K562 (cell line): Measurements from ENCODE around the gene OR4D2. TPM values are rescaled to one million over a fixed set of nuclear protein-coding genes. Genes with fewer than 3 reads are reported as not detected.

ENCODE experiments used
- EP400 ChIP-seq: fragments of 450-650 bp; IDR thresholded peaks from 2 replicates; pipeline ENCODE4 v1.6.1; 2017; ENCODE audit warnings: antibody characterized with exemption, mild to moderate bottlenecking, moderate library complexity
- HINFP ChIP-seq: fragments of 450-650 bp; conservative IDR thresholded peaks from 2 replicates; pipeline ENCODE4 v1.6.1; 2016; ENCODE audit warnings: missing genetic modification characterization, low read depth, mild to moderate bottlenecking, control low read depth, missing compliant biosample characterization
- L3MBTL2 ChIP-seq: fragments of 450-650 bp; IDR thresholded peaks from 2 replicates; pipeline ENCODE4 v1.6.1; 2016; ENCODE audit warnings: mild to moderate bottlenecking, moderate library complexity
- MYNN ChIP-seq, 2 experiments: sonication (generic); formaldehyde crosslinking in 1 of 2; IDR thresholded peaks; 2 replicates each; pipeline versions ENCODE4 v1.5.0 to v1.6.1; 2016 to 2020; ENCODE audit warnings: antibody characterized with exemption in 1 of 2, missing genetic modification reagents in 1 of 2
- NR2C2 ChIP-seq, 2 experiments: fragments of 200-800 bp in 1 of 2; sonication (Bioruptor generic) in 1 of 2; sonication (generic) in 1 of 2; formaldehyde crosslinking in 1 of 2; IDR thresholded peaks; 2 replicates each; pipeline versions ENCODE4 v1.6.1 to v1.8.0; 2016 to 2022; ENCODE audit warnings: mild to moderate bottlenecking in 1 of 2, missing compliant biosample characterization in 1 of 2, missing genetic modification characterization in 1 of 2, missing genetic modification reagents in 1 of 2
- OTX1 ChIP-seq: fragments of 450-650 bp; formaldehyde crosslinking; IDR thresholded peaks from 2 replicates; pipeline ENCODE4 v1.4.0; 2022; ENCODE audit warnings: mild to moderate bottlenecking
- SMAD1 ChIP-seq: fragments of 150-350 bp; IDR thresholded peaks from 2 replicates; pipeline ENCODE4 v1.6.1; 2014; ENCODE audit warnings: low read length, low read depth; ENCODE audit not compliant: partially characterized antibody
- SMARCA5 ChIP-seq: fragments of 450-650 bp; IDR thresholded peaks from 2 replicates; pipeline ENCODE4 v1.6.1; 2016
- THAP7 ChIP-seq: fragments of 250-450 bp; sonication (Bioruptor Pico); IDR thresholded peaks from 2 replicates; pipeline ENCODE4 v1.5.0; 2021
- polyA plus RNA-seq, 8 experiments: library from polyadenylated mRNA; depleted of rRNA in 4 of 8; stranded (reverse) in 5 of 8; unstranded in 3 of 8; fragments of >200 nt; fragmentation: Nextera tagmentation in 2 of 8; fragmentation: Illumina TruSeq in 1 of 8; extraction: Ambion mirVana in 2 of 8; extraction: Trizol in 1 of 8; gene quantifications; 2 replicates each; pipeline versions ENCODE4 v1.2.1 to v1.2.3, GENCODE V29; 2011 to 2014; ENCODE audit warnings: inconsistent platforms in 1 of 8, missing spikeins in 1 of 8
- total RNA-seq, 7 experiments: library from RNA; depleted of rRNA in 6 of 7; stranded (reverse); fragments of >200 nt in 6 of 7; fragmentation: Illumina TruSeq in 2 of 7; extraction: Trizol in 2 of 7; gene quantifications; 2 replicates each; pipeline versions ENCODE4 v1.2.1 to v1.2.3, GENCODE V29; 2011 to 2021; ENCODE audit warnings: low replicate concordance in 1 of 7

Gene OR4D2
- total and polyA plus RNA-seq, 9 of the 15 experiments (the other 6 are each of a cell fraction or from before 2014, with no cell fraction given) = not detected

DNA sequence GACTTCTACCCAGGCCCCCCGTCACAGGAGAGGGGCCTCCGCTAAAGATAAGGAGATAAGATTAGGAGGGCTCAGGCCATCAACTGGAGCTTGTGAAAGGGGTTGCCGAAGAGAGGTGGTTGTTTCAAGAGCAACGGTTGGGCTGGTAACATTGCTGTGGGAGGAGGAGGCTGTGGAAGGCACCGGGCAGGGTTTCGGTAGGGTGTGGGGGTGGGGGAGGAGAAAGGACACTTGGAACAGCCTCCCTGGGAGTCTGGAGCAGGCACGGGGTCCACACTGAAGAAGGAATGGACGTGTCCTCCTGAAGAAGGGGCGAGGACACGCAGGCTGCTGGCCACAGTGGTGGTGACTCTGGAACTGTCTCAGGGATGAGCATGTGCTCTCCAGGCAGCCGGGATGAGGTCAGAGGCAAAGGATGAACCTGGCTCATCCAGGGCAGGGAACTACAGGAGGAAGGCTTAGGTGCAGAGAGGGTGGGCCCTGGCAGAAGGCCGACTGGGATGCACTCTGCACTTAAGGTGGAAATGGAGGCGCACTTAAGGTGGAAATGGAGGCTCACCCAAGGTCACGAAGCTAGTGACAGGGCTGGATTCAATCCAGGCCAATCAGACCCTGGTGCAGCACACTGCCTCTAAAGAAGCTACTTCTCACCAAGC lies 24.6 kb downstream of the OR4D2 start (continued):
- no peak for TF ChIP-seq HINFP (tag)
- no peak for TF ChIP-seq OTX1 (CRISPR knock-in tag)
- TF ChIP-seq SMARCA5 = no peak
- no peak for TF ChIP-seq THAP7 (CRISPR knock-in tag)
- no peak for TF ChIP-seq NR2C2 (CRISPR knock-in tag; IDR thresholded peaks at IDR 0.05)
- peak; percentile 31; the same call in 1 of the 2 replicates for TF ChIP-seq NR2C2 (tag; IDR thresholded peaks at IDR 0.05)
- no peak for TF ChIP-seq MYNN (IDR thresholded peaks at IDR 0.05)
- TF ChIP-seq MYNN (CRISPR knock-in tag; IDR thresholded peaks at IDR 0.05) = no peak
- TF ChIP-seq SMAD1 = no peak
- TF ChIP-seq EP400 = no peak
- TF ChIP-seq L3MBTL2 = peak; percentile 36; the same call in 1 of the 2 replicates
